ENCODE results near the gene CD63.

Gene CD63, protein sequence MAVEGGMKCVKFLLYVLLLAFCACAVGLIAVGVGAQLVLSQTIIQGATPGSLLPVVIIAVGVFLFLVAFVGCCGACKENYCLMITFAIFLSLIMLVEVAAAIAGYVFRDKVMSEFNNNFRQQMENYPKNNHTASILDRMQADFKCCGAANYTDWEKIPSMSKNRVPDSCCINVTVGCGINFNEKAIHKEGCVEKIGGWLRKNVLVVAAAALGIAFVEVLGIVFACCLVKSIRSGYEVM

DNA sequence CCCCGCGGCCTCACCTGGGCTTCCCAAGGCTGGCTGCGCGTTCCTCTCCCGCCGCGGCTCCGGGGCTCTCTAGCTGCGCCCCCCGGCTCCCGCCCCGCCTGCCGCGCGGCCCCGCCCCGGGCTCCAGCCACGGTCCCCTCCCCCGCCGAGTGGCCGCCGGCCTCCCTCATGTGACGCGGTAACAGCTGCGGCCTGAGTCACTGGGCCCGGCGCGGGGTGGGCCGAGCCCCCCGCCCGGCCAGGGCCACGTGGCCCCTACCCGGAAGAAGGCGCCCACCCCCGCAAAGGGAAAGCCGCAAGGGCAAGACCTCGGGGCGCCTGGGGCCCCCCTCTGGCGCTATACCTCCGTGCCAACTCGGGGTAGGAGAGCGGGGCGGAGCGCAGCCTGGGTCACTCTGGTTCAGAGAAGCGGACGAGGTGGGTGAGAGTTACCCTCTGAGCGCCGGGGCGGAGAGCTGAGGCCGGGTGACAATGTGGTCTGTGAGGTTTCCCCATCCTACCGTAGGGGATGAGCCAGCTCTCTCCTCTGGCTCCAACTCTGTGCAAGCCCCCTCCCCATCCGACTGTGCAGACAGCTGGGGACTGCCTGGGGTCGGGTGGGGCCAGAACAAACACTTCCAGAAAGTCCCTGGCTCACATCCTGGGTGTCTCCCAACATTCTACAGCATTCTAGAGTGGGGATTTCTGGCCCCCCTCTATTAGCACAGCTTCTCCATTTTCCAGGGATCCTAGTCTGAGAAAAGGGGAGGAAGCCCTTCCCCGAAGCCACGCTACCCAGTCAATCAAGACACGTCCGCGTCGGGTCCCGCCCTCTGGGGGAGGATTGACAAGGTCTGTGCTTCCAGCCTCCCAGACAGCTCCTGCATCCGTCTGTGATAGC lies at the start of gene CD63:
CD63 (minus strand) TSS at position 71 of the 880 bp plus-strand sequence. CDS start 668 bp downstream, outside the sequence.
- Histone ChIP-seq H3K4me1 (ENCODE audit: low read depth, poor library complexity, severe bottlenecking) (peaks cover 20% of the 10 kb centered on the region), H3K4me3 (IDR thresholded peaks at IDR 0.05; ENCODE audit: insufficient read depth, low read depth, low read length) (peak within 1 kb of the TSS; percentile 69), H4K20me1 (ENCODE audit: insufficient read depth) (no peaks in the 10 kb centered on the region), H3K27ac (peak within 1 kb of the TSS; percentile 63), H3K4me2 (peak within 1 kb of the TSS; percentile 87), H2AFZ (ENCODE audit: low read depth) (peak within 1 kb of the TSS; percentile 88), H3K27me3 (ENCODE audit: insufficient read depth, low read depth) (no peaks in the 10 kb centered on the region), H3K36me3 (ENCODE audit: insufficient read depth) (no peaks in the 10 kb centered on the region; the same call in 1 of the 2 replicates), H3K9ac (peak within 1 kb of the TSS; percentile 80), H3K79me2 (ENCODE audit: insufficient read depth, low read depth) (peaks cover 13% of the 10 kb centered on the region; the same call in 1 of the 2 replicates)
- TF ChIP-seq, protein P1, sequence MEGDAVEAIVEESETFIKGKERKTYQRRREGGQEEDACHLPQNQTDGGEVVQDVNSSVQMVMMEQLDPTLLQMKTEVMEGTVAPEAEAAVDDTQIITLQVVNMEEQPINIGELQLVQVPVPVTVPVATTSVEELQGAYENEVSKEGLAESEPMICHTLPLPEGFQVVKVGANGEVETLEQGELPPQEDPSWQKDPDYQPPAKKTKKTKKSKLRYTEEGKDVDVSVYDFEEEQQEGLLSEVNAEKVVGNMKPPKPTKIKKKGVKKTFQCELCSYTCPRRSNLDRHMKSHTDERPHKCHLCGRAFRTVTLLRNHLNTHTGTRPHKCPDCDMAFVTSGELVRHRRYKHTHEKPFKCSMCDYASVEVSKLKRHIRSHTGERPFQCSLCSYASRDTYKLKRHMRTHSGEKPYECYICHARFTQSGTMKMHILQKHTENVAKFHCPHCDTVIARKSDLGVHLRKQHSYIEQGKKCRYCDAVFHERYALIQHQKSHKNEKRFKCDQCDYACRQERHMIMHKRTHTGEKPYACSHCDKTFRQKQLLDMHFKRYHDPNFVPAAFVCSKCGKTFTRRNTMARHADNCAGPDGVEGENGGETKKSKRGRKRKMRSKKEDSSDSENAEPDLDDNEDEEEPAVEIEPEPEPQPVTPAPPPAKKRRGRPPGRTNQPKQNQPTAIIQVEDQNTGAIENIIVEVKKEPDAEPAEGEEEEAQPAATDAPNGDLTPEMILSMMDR (conservative IDR thresholded peaks at IDR 0.05; ENCODE audit: low read depth, low read length) = no peak

DNA sequence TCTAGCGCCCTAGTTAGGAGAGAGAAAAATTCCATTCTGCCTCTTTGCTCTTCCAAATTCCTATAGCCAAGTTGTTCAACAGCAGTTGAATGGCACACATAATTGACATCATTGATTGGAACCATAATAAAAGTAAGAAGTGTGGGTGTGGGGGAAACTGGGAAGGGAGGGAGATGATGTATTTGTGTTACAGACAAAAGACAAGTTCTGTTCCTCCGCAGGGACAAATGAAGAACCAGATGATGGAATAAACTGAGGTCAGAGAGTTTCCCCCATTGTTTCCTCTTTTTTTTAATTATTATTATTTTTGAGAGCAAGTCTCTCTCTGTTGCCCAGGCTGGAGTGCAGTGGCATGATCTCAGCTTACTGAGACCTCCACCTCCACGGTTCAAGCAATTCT lies 49.0 kb upstream of the CD63 start:
- Histone ChIP-seq H3K4me1 (ENCODE audit: low read depth, poor library complexity, severe bottlenecking) (peaks cover 6% of the 10 kb centered on the region), H3K27me3 (ENCODE audit: insufficient read depth, low read depth) (no peaks in the 10 kb centered on the region), H2AFZ (ENCODE audit: low read depth) (no peak overlapping the region), H3K9ac (no peak overlapping the region), H3K4me3 (IDR thresholded peaks at IDR 0.05; ENCODE audit: insufficient read depth, low read depth, low read length) (no peak overlapping the region), H4K20me1 (ENCODE audit: insufficient read depth) (no peaks in the 10 kb centered on the region), H3K4me2 (no peak overlapping the region), H3K36me3 (ENCODE audit: insufficient read depth) (peaks cover 16% of the 10 kb centered on the region; the same call in 1 of the 2 replicates), H3K27ac (no peak overlapping the region), H3K79me2 (ENCODE audit: insufficient read depth, low read depth) (no peaks in the 10 kb centered on the region)
- TF ChIP-seq, protein P1 (conservative IDR thresholded peaks at IDR 0.05; ENCODE audit: low read depth, low read length) = no peak

DNA sequence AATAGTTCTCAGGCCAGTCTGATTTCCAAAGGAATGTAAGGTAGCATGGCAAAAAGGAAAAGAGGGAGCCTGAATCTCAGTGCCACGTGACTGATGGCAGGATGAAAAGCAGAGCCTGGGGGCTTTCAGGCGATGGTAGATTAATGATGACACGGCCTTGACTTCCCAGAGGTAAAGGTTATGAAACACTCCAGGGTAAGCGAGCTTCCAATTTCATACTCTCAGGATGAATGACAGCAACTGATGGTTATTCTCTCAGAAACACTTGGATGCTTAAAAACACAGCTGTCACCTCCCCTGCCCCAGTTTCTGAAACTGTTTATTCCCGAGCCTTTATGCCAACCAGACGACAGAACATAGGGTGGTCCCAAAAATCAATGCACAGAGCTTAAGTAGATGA lies 42.9 kb upstream of the CD63 start:
- Histone ChIP-seq H2AFZ (ENCODE audit: low read depth) (no peak overlapping the region), H3K79me2 (ENCODE audit: insufficient read depth, low read depth) (peaks cover 5% of the 10 kb centered on the region; the same call in 1 of the 2 replicates), H3K27ac (no peak overlapping the region), H4K20me1 (ENCODE audit: insufficient read depth) (no peaks in the 10 kb centered on the region), H3K4me1 (ENCODE audit: low read depth, poor library complexity, severe bottlenecking) (no peaks in the 10 kb centered on the region), H3K36me3 (ENCODE audit: insufficient read depth) (peaks cover 6% of the 10 kb centered on the region; the same call in 1 of the 2 replicates), H3K4me2 (no peak overlapping the region), H3K27me3 (ENCODE audit: insufficient read depth, low read depth) (no peaks in the 10 kb centered on the region), H3K4me3 (IDR thresholded peaks at IDR 0.05; ENCODE audit: insufficient read depth, low read depth, low read length) (no peak overlapping the region), H3K9ac (no peak overlapping the region)
- TF ChIP-seq, protein P1 (conservative IDR thresholded peaks at IDR 0.05; ENCODE audit: low read depth, low read length) = no peak

DNA sequence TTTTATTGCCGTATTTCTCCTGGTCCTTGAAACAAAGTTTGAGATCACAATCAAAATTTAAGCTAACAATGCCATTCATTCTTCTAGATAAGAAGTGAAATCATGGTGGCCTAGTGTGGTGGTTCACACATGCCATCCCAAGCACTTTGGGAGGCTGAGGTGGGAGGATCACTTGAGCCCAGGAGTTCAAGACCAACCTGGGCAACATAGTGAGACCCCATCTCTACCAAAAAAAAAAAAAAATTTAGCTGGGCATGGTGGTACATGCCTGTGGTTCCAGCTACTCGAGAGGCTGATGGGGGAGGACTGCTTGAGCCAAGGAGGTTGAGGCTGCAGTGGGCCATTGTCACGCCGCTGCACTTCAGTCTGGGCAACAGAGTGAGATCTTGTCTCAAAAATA lies 38.3 kb upstream of the CD63 start:
- Histone ChIP-seq H3K4me2 (no peak overlapping the region), H3K27me3 (ENCODE audit: insufficient read depth, low read depth) (no peaks in the 10 kb centered on the region), H3K9ac (no peak overlapping the region), H4K20me1 (ENCODE audit: insufficient read depth) (no peaks in the 10 kb centered on the region), H3K4me1 (ENCODE audit: low read depth, poor library complexity, severe bottlenecking) (no peaks in the 10 kb centered on the region), H3K36me3 (ENCODE audit: insufficient read depth) (peaks cover 6% of the 10 kb centered on the region; the same call in 1 of the 2 replicates), H3K4me3 (IDR thresholded peaks at IDR 0.05; ENCODE audit: insufficient read depth, low read depth, low read length) (no peak overlapping the region), H2AFZ (ENCODE audit: low read depth) (no peak overlapping the region), H3K27ac (no peak overlapping the region), H3K79me2 (ENCODE audit: insufficient read depth, low read depth) (peaks cover 4% of the 10 kb centered on the region; the same call in 1 of the 2 replicates)
- TF ChIP-seq, protein P1 (conservative IDR thresholded peaks at IDR 0.05; ENCODE audit: low read depth, low read length) = no peak
